ENCODE results near the gene CYP1A2.

- TF ChIP-seq, protein P1, sequence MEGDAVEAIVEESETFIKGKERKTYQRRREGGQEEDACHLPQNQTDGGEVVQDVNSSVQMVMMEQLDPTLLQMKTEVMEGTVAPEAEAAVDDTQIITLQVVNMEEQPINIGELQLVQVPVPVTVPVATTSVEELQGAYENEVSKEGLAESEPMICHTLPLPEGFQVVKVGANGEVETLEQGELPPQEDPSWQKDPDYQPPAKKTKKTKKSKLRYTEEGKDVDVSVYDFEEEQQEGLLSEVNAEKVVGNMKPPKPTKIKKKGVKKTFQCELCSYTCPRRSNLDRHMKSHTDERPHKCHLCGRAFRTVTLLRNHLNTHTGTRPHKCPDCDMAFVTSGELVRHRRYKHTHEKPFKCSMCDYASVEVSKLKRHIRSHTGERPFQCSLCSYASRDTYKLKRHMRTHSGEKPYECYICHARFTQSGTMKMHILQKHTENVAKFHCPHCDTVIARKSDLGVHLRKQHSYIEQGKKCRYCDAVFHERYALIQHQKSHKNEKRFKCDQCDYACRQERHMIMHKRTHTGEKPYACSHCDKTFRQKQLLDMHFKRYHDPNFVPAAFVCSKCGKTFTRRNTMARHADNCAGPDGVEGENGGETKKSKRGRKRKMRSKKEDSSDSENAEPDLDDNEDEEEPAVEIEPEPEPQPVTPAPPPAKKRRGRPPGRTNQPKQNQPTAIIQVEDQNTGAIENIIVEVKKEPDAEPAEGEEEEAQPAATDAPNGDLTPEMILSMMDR (IDR thresholded peaks at IDR 0.05; ENCODE audit: low read length), result no peak
- TF ChIP-seq EZH2 (IDR thresholded peaks at IDR 0.05; ENCODE audit: borderline replicate concordance, low read length), result no peak
These were observed 20.9 kb upstream of the CYP1A2 start for GRCh38 chr15:74727727-74728126.

Data from OCI-LY1 (cell line).